ENCODE measurements around the gene SYNPO. TPM values are rescaled to one million over a fixed set of nuclear protein-coding genes. Genes with fewer than 3 reads are reported as not detected.

SYNPO gene
- total and polyA plus RNA-seq, 2 experiments from 2014 or later = 7.1 to 8.4 TPM

DNA sequence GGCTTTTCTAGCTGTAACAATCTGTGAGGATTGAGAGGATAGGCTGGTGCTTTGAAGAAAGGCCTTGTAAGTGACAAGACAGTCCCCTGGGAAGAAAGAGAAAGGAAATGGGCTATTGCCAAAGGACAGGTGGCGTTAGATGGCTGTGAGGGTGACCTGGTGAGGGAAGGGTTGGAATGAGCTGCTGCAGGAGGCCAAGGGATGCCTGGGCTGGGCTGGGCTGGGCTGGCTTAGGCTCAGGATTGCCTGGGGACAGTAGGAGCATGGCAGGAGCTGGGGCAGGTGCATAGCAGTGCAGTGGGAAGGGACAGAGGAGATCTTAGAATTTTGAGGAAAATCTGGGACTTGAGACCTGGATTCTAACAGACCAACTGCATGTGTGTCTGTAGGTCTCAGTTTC, 10.9 kb downstream of the SYNPO start:
- Histone ChIP-seq H3K36me3 (replicated peaks; ENCODE audit: insufficient read depth, low read depth) (no peaks in the 10 kb centered on the region), H3K79me2 (peaks cover 7% of the 10 kb centered on the region), H3K9me3 (ENCODE audit: low read depth) (no peaks in the 10 kb centered on the region), H4K20me1 (ENCODE audit: insufficient read depth, poor library complexity, severe bottlenecking) (no peaks in the 10 kb centered on the region), H3K27ac (no peak overlapping the region), H3K27me3 (no peaks in the 10 kb centered on the region), H3K4me2 (no peak overlapping the region), H2AFZ (no peak overlapping the region), H3K4me1 (ENCODE audit: insufficient read depth) (peaks cover 3% of the 10 kb centered on the region), H3K4me3 (no peak overlapping the region), H3K9me2 (replicated peaks; ENCODE audit: insufficient read depth) (no peaks in the 10 kb centered on the region)
- TF ChIP-seq, protein P1, sequence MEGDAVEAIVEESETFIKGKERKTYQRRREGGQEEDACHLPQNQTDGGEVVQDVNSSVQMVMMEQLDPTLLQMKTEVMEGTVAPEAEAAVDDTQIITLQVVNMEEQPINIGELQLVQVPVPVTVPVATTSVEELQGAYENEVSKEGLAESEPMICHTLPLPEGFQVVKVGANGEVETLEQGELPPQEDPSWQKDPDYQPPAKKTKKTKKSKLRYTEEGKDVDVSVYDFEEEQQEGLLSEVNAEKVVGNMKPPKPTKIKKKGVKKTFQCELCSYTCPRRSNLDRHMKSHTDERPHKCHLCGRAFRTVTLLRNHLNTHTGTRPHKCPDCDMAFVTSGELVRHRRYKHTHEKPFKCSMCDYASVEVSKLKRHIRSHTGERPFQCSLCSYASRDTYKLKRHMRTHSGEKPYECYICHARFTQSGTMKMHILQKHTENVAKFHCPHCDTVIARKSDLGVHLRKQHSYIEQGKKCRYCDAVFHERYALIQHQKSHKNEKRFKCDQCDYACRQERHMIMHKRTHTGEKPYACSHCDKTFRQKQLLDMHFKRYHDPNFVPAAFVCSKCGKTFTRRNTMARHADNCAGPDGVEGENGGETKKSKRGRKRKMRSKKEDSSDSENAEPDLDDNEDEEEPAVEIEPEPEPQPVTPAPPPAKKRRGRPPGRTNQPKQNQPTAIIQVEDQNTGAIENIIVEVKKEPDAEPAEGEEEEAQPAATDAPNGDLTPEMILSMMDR (IDR thresholded peaks at IDR 0.05; ENCODE audit: poor library complexity) = no peak
- TF ChIP-seq EZH2 (IDR thresholded peaks at IDR 0.05; ENCODE audit: borderline replicate concordance) (no peak), EZH2phosphoT487 (IDR thresholded peaks at IDR 0.05; ENCODE audit: low read depth, severe bottlenecking, unreplicated experiment) (no peak)
- DNase-seq (ENCODE audit: low spot score) = no peak
- 92% methylated on average over 1 of the region's 1 CpG for WGBS (ENCODE audit: low lambda C conversion rate, missing lambda C conversion rate)

DNA sequence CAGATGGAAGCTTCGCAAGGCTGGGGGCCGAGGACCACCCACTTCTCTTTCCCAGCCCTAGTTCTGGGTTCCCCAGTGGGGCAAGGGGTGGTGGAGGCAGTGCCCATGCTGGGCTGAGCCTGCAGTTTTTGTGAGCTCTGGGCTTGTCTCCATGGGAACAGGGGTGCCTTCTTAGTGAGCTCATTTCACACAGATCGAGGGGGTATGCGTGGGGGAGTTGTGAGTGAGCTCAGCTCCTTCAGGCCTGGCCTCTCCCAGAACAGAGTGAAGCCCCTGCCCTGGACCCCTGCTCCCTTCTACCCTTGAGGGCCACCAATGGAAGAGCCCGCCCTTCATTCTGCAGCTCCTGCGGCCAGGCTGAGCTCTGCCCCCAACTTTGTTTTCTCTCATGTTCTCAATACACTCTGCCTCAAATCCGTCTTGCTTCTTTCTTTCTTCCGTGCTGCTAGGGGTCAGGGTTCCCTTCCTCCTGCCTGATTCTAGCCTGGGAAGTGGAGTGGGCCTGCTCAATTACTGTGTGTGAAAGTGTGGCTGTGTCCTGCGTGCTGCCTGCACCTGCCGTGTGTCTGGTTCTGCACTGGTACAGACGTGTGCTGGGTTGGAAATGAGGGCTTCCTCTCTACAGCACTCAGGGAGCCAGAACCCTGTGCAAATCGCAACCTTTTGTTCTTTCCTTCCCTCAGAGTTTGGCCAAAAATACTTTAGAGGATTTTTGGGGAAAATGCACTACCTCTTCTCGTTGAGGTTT, 11.6 kb downstream of the SYNPO start:
- H3K4me2 ChIP-seq = no peak overlapping the region
- H3K27ac ChIP-seq = no peak overlapping the region
- TF ChIP-seq EZH2phosphoT487 (IDR thresholded peaks at IDR 0.05; ENCODE audit: low read depth, severe bottlenecking, unreplicated experiment) = no peak
- TF ChIP-seq EZH2 (IDR thresholded peaks at IDR 0.05; ENCODE audit: borderline replicate concordance) = no peak
- TF ChIP-seq, protein P1 (IDR thresholded peaks at IDR 0.05; ENCODE audit: poor library complexity) = no peak
- H3K27me3 ChIP-seq = no peaks in the 10 kb centered on the region
- H3K4me3 ChIP-seq = no peak overlapping the region
- DNase-seq (ENCODE audit: low spot score) = no peak
- H3K36me3 ChIP-seq (replicated peaks; ENCODE audit: insufficient read depth, low read depth) = no peaks in the 10 kb centered on the region
- H3K79me2 ChIP-seq = peaks cover 3% of the 10 kb centered on the region
- no peak overlapping the region for H2AFZ ChIP-seq
- H3K9me2 ChIP-seq (replicated peaks; ENCODE audit: insufficient read depth) = no peaks in the 10 kb centered on the region
- H3K9me3 ChIP-seq (ENCODE audit: low read depth) = no peaks in the 10 kb centered on the region
- no peaks in the 10 kb centered on the region for H4K20me1 ChIP-seq (ENCODE audit: insufficient read depth, poor library complexity, severe bottlenecking)
- H3K4me1 ChIP-seq (ENCODE audit: insufficient read depth) = peaks cover 7% of the 10 kb centered on the region
- WGBS (ENCODE audit: low lambda C conversion rate, missing lambda C conversion rate) = 88% methylated on average over 13 of the region's 13 CpGs

GRCh38 chr5:150653145-150653761, 12.8 kb downstream of the SYNPO start:
- no peak for DNase-seq (ENCODE audit: low spot score)
- Histone ChIP-seq H4K20me1 (ENCODE audit: insufficient read depth, poor library complexity, severe bottlenecking) (no peaks in the 10 kb centered on the region), H3K4me1 (ENCODE audit: insufficient read depth) (peaks cover 11% of the 10 kb centered on the region), H3K27ac (no peak overlapping the region), H3K9me2 (replicated peaks; ENCODE audit: insufficient read depth) (no peaks in the 10 kb centered on the region), H3K79me2 (no peaks in the 10 kb centered on the region), H3K4me3 (no peak overlapping the region), H3K27me3 (no peaks in the 10 kb centered on the region), H3K4me2 (no peak overlapping the region), H3K9me3 (ENCODE audit: low read depth) (no peaks in the 10 kb centered on the region), H3K36me3 (replicated peaks; ENCODE audit: insufficient read depth, low read depth) (no peaks in the 10 kb centered on the region), H2AFZ (no peak overlapping the region)
- TF ChIP-seq EZH2 (IDR thresholded peaks at IDR 0.05; ENCODE audit: borderline replicate concordance) (no peak), EZH2phosphoT487 (IDR thresholded peaks at IDR 0.05; ENCODE audit: low read depth, severe bottlenecking, unreplicated experiment) (no peak)
- TF ChIP-seq, protein P1 (IDR thresholded peaks at IDR 0.05; ENCODE audit: poor library complexity) = peak; percentile 7
- 78% methylated on average over 5 of the region's 5 CpGs for WGBS (ENCODE audit: low lambda C conversion rate, missing lambda C conversion rate)

Data from hepatocyte (in vitro differentiated cells).